ENCODE measurements around the gene RGS12. TPM values are rescaled to one million over a fixed set of nuclear protein-coding genes. Genes with fewer than 3 reads are reported as not detected.

RGS12 gene
- total RNA-seq, 4 donors from 2014 or later, result 9.1 to 22.6 (median 21.1) TPM

DNA sequence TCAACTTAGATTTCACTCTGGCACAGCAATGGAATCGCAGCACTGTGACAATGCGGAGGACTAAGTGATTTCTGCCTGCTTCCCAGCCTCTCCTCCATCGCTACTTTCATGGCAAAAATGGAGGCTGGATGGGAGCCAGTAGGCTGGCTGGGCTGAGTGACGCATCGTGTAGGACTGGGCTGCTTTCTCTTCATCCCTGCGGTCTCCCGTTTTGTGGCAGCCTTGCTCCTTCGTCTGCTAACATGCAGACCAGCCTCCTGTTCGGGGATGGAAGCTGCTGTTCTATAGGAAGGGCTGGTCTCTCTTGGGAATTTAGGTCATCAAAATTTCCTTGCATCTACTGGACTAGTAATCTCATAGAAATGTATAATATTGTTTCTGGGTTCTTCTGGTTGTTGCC lies 15.8 kb upstream of the RGS12 start:
- in situ Hi-C loops (cut with MboI; ENCODE audit: low sequenced_read_pairs in 4 of 4) (no loop called here), intact Hi-C loops (cut with DNase I; ENCODE audit: low total_unique reads) (no loop called here)
- Histone ChIP-seq H3K9me3 (no peaks in the 10 kb centered on the region), H3K4me1 (no peaks in the 10 kb centered on the region), H3K27ac (no peak overlapping the region), H3K36me3 (no peaks in the 10 kb centered on the region), H3K4me3 (no peak overlapping the region), H3K27me3 (no peaks in the 10 kb centered on the region)
- no peak for DNase-seq
- TF ChIP-seq POLR2A (IDR thresholded peaks at IDR 0.05), result no peak
- TF ChIP-seq, protein P1, sequence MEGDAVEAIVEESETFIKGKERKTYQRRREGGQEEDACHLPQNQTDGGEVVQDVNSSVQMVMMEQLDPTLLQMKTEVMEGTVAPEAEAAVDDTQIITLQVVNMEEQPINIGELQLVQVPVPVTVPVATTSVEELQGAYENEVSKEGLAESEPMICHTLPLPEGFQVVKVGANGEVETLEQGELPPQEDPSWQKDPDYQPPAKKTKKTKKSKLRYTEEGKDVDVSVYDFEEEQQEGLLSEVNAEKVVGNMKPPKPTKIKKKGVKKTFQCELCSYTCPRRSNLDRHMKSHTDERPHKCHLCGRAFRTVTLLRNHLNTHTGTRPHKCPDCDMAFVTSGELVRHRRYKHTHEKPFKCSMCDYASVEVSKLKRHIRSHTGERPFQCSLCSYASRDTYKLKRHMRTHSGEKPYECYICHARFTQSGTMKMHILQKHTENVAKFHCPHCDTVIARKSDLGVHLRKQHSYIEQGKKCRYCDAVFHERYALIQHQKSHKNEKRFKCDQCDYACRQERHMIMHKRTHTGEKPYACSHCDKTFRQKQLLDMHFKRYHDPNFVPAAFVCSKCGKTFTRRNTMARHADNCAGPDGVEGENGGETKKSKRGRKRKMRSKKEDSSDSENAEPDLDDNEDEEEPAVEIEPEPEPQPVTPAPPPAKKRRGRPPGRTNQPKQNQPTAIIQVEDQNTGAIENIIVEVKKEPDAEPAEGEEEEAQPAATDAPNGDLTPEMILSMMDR (IDR thresholded peaks at IDR 0.05 in 4 of 5, conservative IDR thresholded peaks at IDR 0.05 in 1 of 5), result no peak
- ATAC-seq, result no peak

- ATAC-seq (no peak), DNase-seq (no peak)
- intact Hi-C loops (cut with DNase I; ENCODE audit: low total_unique reads), result no loop called here
- H3K27ac ChIP-seq, result no peak overlapping the region
- TF ChIP-seq, protein P1 (IDR thresholded peaks at IDR 0.05 in 4 of 5, conservative IDR thresholded peaks at IDR 0.05 in 1 of 5), result no peak
- TF ChIP-seq POLR2A (IDR thresholded peaks at IDR 0.05), result no peak
- peaks cover 0 to under 1% of the 10 kb centered on the region in 2 donors for H3K4me1 ChIP-seq
- H3K9me3 ChIP-seq, result no peaks in the 10 kb centered on the region
- H3K4me3 ChIP-seq, result no peak overlapping the region
- in situ Hi-C loops (cut with MboI; ENCODE audit: low sequenced_read_pairs in 4 of 4), result no loop called here
- H3K27me3 ChIP-seq, result no peaks in the 10 kb centered on the region
- H3K36me3 ChIP-seq, result no peaks in the 10 kb centered on the region
Observed at GRCh38 chr4:3280466-3280865, 12.4 kb upstream of the RGS12 start.

DNA sequence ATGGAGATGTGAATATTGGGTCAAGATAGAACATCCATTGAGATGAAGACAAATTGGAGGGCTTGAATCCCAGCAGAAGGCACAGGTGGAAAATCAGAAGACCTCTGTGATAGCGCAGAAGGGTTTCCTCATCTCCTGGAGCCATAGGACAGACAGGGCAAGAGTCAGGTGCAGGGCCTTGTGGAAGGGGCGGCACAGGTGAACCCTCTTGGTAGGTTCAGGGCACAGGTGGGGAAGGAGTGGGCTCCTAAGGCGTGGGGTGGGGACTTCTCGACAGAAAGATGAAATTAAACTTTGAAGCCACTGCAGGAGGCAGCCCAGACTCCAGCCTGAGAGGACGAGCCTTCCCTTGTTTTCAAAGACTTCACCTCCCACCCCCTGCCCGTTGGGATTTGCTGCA lies 9.3 kb upstream of the RGS12 start:
- no peaks in the 10 kb centered on the region for H3K36me3 ChIP-seq
- DNase-seq, result no peak
- TF ChIP-seq, protein P1 (IDR thresholded peaks at IDR 0.05 in 4 of 5, conservative IDR thresholded peaks at IDR 0.05 in 1 of 5), result no peak
- no peak for TF ChIP-seq POLR2A (IDR thresholded peaks at IDR 0.05)
- no peak overlapping the region for H3K27ac ChIP-seq
- peaks cover 0 to 12% of the 10 kb centered on the region in 2 donors for H3K4me1 ChIP-seq
- no peak overlapping the region for H3K4me3 ChIP-seq
- H3K9me3 ChIP-seq, result no peaks in the 10 kb centered on the region
- in situ Hi-C loops (cut with MboI; ENCODE audit: low sequenced_read_pairs in 4 of 4) (no loop called here), intact Hi-C loops (cut with DNase I; ENCODE audit: low total_unique reads) (no loop called here)
- no peaks in the 10 kb centered on the region for H3K27me3 ChIP-seq
- ATAC-seq, result no peak

DNA sequence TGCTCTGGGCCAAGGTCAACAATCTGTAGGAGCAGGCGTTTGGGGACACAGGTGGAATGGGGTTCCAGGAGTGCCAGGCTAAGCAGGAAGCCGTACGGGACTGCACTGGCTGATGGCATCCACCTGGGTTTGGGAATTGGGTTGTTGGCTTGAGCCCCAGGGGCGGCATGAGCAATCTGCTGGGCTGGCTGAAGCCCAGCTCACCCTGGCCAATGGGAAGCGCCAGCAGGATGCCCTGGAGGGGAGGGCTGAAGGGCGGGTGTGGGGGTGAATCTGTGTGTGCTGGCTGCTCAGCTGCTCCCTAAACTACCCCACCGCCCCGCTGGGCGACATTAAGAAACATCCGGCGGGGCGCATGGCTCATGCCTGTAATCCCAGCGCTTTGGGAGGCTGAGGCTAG lies 8.9 kb upstream of the RGS12 start:
- no peak overlapping the region for H3K4me3 ChIP-seq
- in situ Hi-C loops (cut with MboI; ENCODE audit: low sequenced_read_pairs in 4 of 4), result no loop called here
- no peak for TF ChIP-seq POLR2A (IDR thresholded peaks at IDR 0.05)
- TF ChIP-seq, protein P1 (IDR thresholded peaks at IDR 0.05 in 4 of 5, conservative IDR thresholded peaks at IDR 0.05 in 1 of 5), result no peak
- DNase-seq, result no peak
- no peaks in the 10 kb centered on the region for H3K27me3 ChIP-seq
- ATAC-seq, result no peak
- intact Hi-C loops (cut with DNase I; ENCODE audit: low total_unique reads), result no loop called here
- peaks cover 0 to 12% of the 10 kb centered on the region in 2 donors for H3K4me1 ChIP-seq
- H3K9me3 ChIP-seq, result no peaks in the 10 kb centered on the region
- no peak overlapping the region for H3K27ac ChIP-seq
- H3K36me3 ChIP-seq, result no peaks in the 10 kb centered on the region

Data from gastrocnemius medialis (tissue), 4 donors.